ENCODE results near the gene ZNF184. TPM values are rescaled to one million over a fixed set of nuclear protein-coding genes. Genes with fewer than 3 reads are reported as not detected.

Gene ZNF184
- total and polyA plus RNA-seq, 9 of the 15 experiments (the other 6 are each of a cell fraction or from before 2014, with no cell fraction given) = 7.6 to 22.2 (median 12.8) TPM

DNA sequence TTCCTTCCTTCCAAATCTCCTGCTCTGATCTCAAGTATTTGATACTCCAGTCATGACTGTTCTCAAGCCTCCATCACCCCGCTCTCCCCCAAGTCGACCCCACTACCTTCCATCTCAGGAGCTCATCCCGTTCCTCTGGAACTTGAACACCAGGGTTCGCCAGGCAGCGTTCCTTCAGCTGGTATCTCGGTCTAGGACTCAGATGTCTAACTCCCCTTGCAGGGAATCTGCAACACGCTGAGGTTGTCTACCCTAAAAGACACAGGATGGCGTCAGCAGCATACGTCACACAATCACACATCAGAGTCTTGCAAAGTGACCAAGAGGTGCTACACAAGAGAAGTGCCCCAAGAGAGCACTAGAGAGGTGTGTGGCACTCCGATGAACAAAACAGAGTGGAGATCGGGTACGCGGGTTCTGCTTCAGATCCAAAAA, 706 bp downstream of the ZNF184 start:
- Histone ChIP-seq H3K9me1 (ENCODE audit: control insufficient read depth, insufficient read depth, low read length) (no peaks in the 10 kb centered on the region), H3K9me3 (replicated peaks; ENCODE audit: control insufficient read depth, insufficient read depth, low read depth, low read length) (no peaks in the 10 kb centered on the region), H3K4me2 (ENCODE audit: insufficient read depth, low read length) (peak overlapping the region; percentile 93), H3K36me3 (ENCODE audit: control insufficient read depth, insufficient read depth, low read length) (peaks cover 23% of the 10 kb centered on the region), H3K4me1 (replicated peaks in 1 of 2; ENCODE audit: control insufficient read depth in 2 of 2, insufficient read depth in 2 of 2, low read length in 2 of 2) (peaks cover 7 to 8% of the 10 kb centered on the region in 2 experiments; a peak in 4 of 5 replicates), H3K4me3 (peak overlapping the region; percentile 75), H2AFZ (ENCODE audit: low read depth, low read length) (peak overlapping the region; percentile 93), H3K79me2 (ENCODE audit: control insufficient read depth, insufficient read depth, low read length) (peaks cover 55% of the 10 kb centered on the region), H4K20me1 (replicated peaks; ENCODE audit: control insufficient read depth, insufficient read depth, low read length) (no peaks in the 10 kb centered on the region), H3K27ac (ENCODE audit: extremely low read depth, low read depth, low read length) (peak overlapping the region; percentile 91), H3K27me3 (ENCODE audit: control insufficient read depth in 2 of 2, insufficient read depth in 2 of 2, low read length in 2 of 2) (no peaks in the 10 kb centered on the region), H3K9ac (ENCODE audit: insufficient read depth in 1 of 2, low read depth in 2 of 2, low read length in 2 of 2) (peak overlapping the region; percentile 87 to 90)
- DNase-seq (ENCODE audit: extremely low read depth in 1 of 4, low spot score in 3 of 4) (peak; percentile 58 to 91 (median 60)), FAIRE-seq (peak; percentile 79), ATAC-seq (peak; percentile 67)
- POLR2A ChIA-PET = interaction anchor here (0.5 to 2.1 kb wide), 19 partner anchors 23 to 1256 kb away, joined by 3 to 13 read pairs (median 3); a partner anchor contains a TSS
- 2% methylated on average over 13 of the region's 13 CpGs for WGBS (ENCODE audit: insufficient coverage, low coverage, missing lambda C conversion rate)
- intact Hi-C loops (cut with micrococcal nuclease) = loop anchor here (1.0 to 10.0 kb wide), 6 partner anchors 83 to 917 kb away; partner anchors contain the start of gene ZNF391
- BruUV-seq (replicated peaks) = no TSS peak
- in situ Hi-C loops (cut with MboI) = no loop called here
- CTCF ChIA-PET (ENCODE audit: low intra/inter-chr PET ratio) = no interaction called here
- TF ChIP-seq KLF1 (tag; IDR thresholded peaks at IDR 0.05) (no peak), SMC3 (conservative IDR thresholded peaks at IDR 0.05; ENCODE audit: insufficient read depth, low read depth, low read length) (0 out of 2 replicates have a peak, but pooled peaks have one; percentile 15), ZNF12 (CRISPR knock-in tag; IDR thresholded peaks at IDR 0.05) (0 out of 2 replicates have a peak, but pooled peaks have one; percentile 21), SRSF3 (IDR thresholded peaks at IDR 0.05; ENCODE audit: insufficient read depth, low read length) (no peak), ZNF24 (IDR thresholded peaks at IDR 0.05) (peak; percentile 44), STAG1 (CRISPR knock-in tag; IDR thresholded peaks at IDR 0.05; ENCODE audit: borderline replicate concordance) (no peak), TEAD4 (IDR thresholded peaks at IDR 0.05; ENCODE audit: low read length) (no peak; the same call in none of the 2 replicates), TEAD4 (CRISPR knock-in tag; IDR thresholded peaks at IDR 0.05; ENCODE audit: borderline replicate concordance) (no peak), ZNF263 (CRISPR knock-in tag; IDR thresholded peaks at IDR 0.05; ENCODE audit: borderline replicate concordance) (peak; percentile 51; the same call in 1 of the 2 replicates), HMG20A (CRISPR knock-in tag; conservative IDR thresholded peaks at IDR 0.05) (no peak), SMARCE1 (IDR thresholded peaks at IDR 0.05) (peak; percentile 50), SPI1 (IDR thresholded peaks at IDR 0.05; ENCODE audit: borderline replicate concordance, low read depth, low read length) (no peak), SMARCA4 (IDR thresholded peaks at IDR 0.05) (0 out of 2 replicates have a peak, but pooled peaks have one; percentile 47), ZNF449 (CRISPR knock-in tag; IDR thresholded peaks at IDR 0.05) (no peak), ZNF224 (CRISPR knock-in tag; IDR thresholded peaks at IDR 0.05) (0 out of 2 replicates have a peak, but pooled peaks have one; percentile 65)
- TF ChIP-seq, protein P1, sequence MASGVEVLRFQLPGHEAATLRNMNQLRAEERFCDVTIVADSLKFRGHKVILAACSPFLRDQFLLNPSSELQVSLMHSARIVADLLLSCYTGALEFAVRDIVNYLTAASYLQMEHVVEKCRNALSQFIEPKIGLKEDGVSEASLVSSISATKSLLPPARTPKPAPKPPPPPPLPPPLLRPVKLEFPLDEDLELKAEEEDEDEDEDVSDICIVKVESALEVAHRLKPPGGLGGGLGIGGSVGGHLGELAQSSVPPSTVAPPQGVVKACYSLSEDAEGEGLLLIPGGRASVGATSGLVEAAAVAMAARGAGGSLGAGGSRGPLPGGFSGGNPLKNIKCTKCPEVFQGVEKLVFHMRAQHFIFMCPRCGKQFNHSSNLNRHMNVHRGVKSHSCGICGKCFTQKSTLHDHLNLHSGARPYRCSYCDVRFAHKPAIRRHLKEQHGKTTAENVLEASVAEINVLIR (CRISPR knock-in tag; IDR thresholded peaks at IDR 0.05) = peak; percentile 82
- TF ChIP-seq, protein P2, sequence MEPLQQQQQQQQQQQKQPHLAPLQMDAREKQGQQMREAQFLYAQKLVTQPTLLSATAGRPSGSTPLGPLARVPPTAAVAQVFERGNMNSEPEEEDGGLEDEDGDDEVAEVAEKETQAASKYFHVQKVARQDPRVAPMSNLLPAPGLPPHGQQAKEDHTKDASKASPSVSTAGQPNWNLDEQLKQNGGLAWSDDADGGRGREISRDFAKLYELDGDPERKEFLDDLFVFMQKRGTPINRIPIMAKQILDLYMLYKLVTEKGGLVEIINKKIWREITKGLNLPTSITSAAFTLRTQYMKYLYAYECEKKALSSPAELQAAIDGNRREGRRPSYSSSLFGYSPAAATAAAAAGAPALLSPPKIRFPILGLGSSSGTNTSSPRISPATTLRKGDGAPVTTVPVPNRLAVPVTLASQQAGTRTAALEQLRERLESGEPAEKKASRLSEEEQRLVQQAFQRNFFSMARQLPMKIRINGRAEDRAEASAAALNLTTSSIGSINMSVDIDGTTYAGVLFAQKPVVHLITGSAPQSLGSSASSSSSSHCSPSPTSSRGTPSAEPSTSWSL (CRISPR knock-in tag; IDR thresholded peaks at IDR 0.05; ENCODE audit: borderline replicate concordance) = no peak
- TF ChIP-seq, protein P3, sequence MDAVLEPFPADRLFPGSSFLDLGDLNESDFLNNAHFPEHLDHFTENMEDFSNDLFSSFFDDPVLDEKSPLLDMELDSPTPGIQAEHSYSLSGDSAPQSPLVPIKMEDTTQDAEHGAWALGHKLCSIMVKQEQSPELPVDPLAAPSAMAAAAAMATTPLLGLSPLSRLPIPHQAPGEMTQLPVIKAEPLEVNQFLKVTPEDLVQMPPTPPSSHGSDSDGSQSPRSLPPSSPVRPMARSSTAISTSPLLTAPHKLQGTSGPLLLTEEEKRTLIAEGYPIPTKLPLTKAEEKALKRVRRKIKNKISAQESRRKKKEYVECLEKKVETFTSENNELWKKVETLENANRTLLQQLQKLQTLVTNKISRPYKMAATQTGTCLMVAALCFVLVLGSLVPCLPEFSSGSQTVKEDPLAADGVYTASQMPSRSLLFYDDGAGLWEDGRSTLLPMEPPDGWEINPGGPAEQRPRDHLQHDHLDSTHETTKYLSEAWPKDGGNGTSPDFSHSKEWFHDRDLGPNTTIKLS (IDR thresholded peaks at IDR 0.05; ENCODE audit: borderline replicate concordance, low read depth) = 0 out of 2 replicates have a peak, but pooled peaks have one; percentile 31

Measured in K562 (cell line).